ENCODE results near the gene BAZ2A. TPM values are rescaled to one million over a fixed set of nuclear protein-coding genes. Genes with fewer than 3 reads are reported as not detected.
"Not testable (repeated sequence)": the region's sequence is repeated elsewhere in the genome, so short reads cannot be mapped to it uniquely, and the experiment has no call there.

The BAZ2A gene
- polyA plus RNA-seq, 2 of the 4 experiments (the other 2 are of a cell fraction), result 41.7 to 59.4 TPM

GRCh38 chr12:56657416-56658379 is 27.6 kb upstream of the BAZ2A start:
- H3K4me3 ChIP-seq, result no peak overlapping the region
- ATAC-seq (peak in 1 of 2 experiments; percentile 14; a peak in 2 of 6 replicates), FAIRE-seq (no peak), DNase-seq (ENCODE audit: low read depth in 1 of 2, low spot score in 1 of 2) (no peak)
- CTCF ChIA-PET, result no interaction called here
- WGBS (ENCODE audit: missing lambda C conversion rate), result 85% methylated on average over 7 of the region's 7 CpGs
- POLR2A ChIA-PET, result interaction anchor here (2.2 kb wide), 1 partner anchor 31 kb away, joined by 5 read pairs; the partner anchor contains the start of gene PTGES3
- H3K4me2 ChIP-seq, result no peak overlapping the region
- H3K27ac ChIP-seq, result no peak overlapping the region
- TF ChIP-seq EHMT2 (IDR thresholded peaks at IDR 0.05; ENCODE audit: low read depth) (no peak), JUN (IDR thresholded peaks at IDR 0.05) (no peak), RAD21 (conservative IDR thresholded peaks at IDR 0.05 in 1 of 2, IDR thresholded peaks at IDR 0.05 in 1 of 2) (no peak), MYC (IDR thresholded peaks at IDR 0.05; ENCODE audit: borderline replicate concordance, low read length) (no peak), EP300 (IDR thresholded peaks at IDR 0.05) (no peak)
- H3K9me3 ChIP-seq, result no peaks in the 10 kb centered on the region
- H3K4me1 ChIP-seq, result no peaks in the 10 kb centered on the region

- 75% methylated on average over 5 of the region's 5 CpGs for WGBS (ENCODE audit: missing lambda C conversion rate)
- DNase-seq (ENCODE audit: low read depth in 1 of 2, low spot score in 1 of 2); H3K9me3 ChIP-seq; POLR2A ChIA-PET; H3K4me2 ChIP-seq; ATAC-seq; FAIRE-seq; H3K4me3 ChIP-seq; H3K27ac ChIP-seq; H3K4me1 ChIP-seq: not testable (repeated sequence)
- CTCF ChIA-PET, result interaction anchor here (1.0 to 1.5 kb wide), 2 partner anchors 17 kb away, joined by 3 to 6 read pairs; no protein-coding TSS in a partner anchor
Observed at GRCh38 chr12:56653781-56654180, 23.7 kb upstream of the BAZ2A start.

GRCh38 chr12:56648023-56648422 is 17.9 kb upstream of the BAZ2A start:
- H3K4me2 ChIP-seq; H3K9me3 ChIP-seq; ATAC-seq; DNase-seq (ENCODE audit: low read depth in 1 of 2, low spot score in 1 of 2); FAIRE-seq; H3K4me3 ChIP-seq; POLR2A ChIA-PET; H3K27ac ChIP-seq: not testable (repeated sequence)
- peaks cover 17% of the 10 kb centered on the region; the same call in 2 of the 3 replicates for H3K4me1 ChIP-seq
- CTCF ChIA-PET, result interaction anchor here (0.7 to 4.3 kb wide), 3 partner anchors 12 to 492 kb away, joined by 3 to 37 read pairs (median 4); no protein-coding TSS in a partner anchor
- WGBS (ENCODE audit: missing lambda C conversion rate), result 85% methylated on average over 9 of the region's 9 CpGs

GRCh38 chr12:56645717-56646446 is 15.8 kb upstream of the BAZ2A start, which contains the start of gene ATP5F1B:
ATP5F1B (minus strand) TSS chr12:56645984; CDS start chr12:56645963, 21 bp downstream.
- CTCF ChIA-PET, result interaction anchor here (1.3 to 4.3 kb wide), 3 partner anchors 10 to 132 kb away, joined by 3 to 37 read pairs (median 3); no protein-coding TSS in a partner anchor
- FAIRE-seq, result peak; percentile 94
- peaks cover 17% of the 10 kb centered on the region; the same call in 2 of the 3 replicates for H3K4me1 ChIP-seq
- TF ChIP-seq ZSCAN20 (CRISPR knock-in tag; IDR thresholded peaks at IDR 0.05) (no peak), MAFK (IDR thresholded peaks at IDR 0.05; ENCODE audit: partially characterized antibody) (no peak), USF2 (IDR thresholded peaks at IDR 0.05) (no peak), TFCP2L1 (CRISPR knock-in tag; IDR thresholded peaks at IDR 0.05) (no peak), CTCF (IDR thresholded peaks at IDR 0.05) (no peak), HOXA7 (CRISPR knock-in tag; IDR thresholded peaks at IDR 0.05) (no peak), FOSL2 (IDR thresholded peaks at IDR 0.05) (no peak), FOSL2 (CRISPR knock-in tag; IDR thresholded peaks at IDR 0.05) (no peak), JUNB (IDR thresholded peaks at IDR 0.05) (no peak), NPAS2 (CRISPR knock-in tag; IDR thresholded peaks at IDR 0.05; ENCODE audit: borderline replicate concordance) (no peak), RNF2 (IDR thresholded peaks at IDR 0.05; ENCODE audit: borderline replicate concordance, low read depth) (no peak), POLR2A (IDR thresholded peaks at IDR 0.05; ENCODE audit: low read length) (peak; percentile 99), RFX5 (IDR thresholded peaks at IDR 0.05) (no peak), GATA3 (IDR thresholded peaks at IDR 0.05; ENCODE audit: borderline replicate concordance) (0 out of 2 replicates have a peak, but pooled peaks have one; percentile 14), ZFP36 (IDR thresholded peaks at IDR 0.05; ENCODE audit: borderline replicate concordance, partially characterized antibody) (no peak), REST (IDR thresholded peaks at IDR 0.05) (peak; percentile 14; the same call in 1 of the 2 replicates)

More at GRCh38 chr12:56645717-56646446, 15.8 kb upstream of the BAZ2A start, which contains the start of gene ATP5F1B:
- Histone ChIP-seq H3K9me3 (no peaks in the 10 kb centered on the region), H3K4me3 (peak within 1 kb of the TSS; percentile 78), H3K27ac (peak within 1 kb of the TSS; percentile 88 to 91), H3K4me2 (peak within 1 kb of the TSS; percentile 80)
- peak; percentile 100 for ATAC-seq
- POLR2A ChIA-PET, result interaction anchor here (0.6 to 2.2 kb wide), 4 partner anchors 9 to 60 kb away, joined by 4 to 22 read pairs (median 12); partner anchors contain the start of gene PTGES3
- peak; percentile 100 for DNase-seq (ENCODE audit: low read depth in 1 of 2, low spot score in 1 of 2)
- WGBS (ENCODE audit: missing lambda C conversion rate), result 1% methylated on average over 32 of the region's 39 CpGs

Measured in A549 (cell line).